Smooth muscle cell (in vitro differentiated cells): ENCODE measurements around the gene SERPINE3. TPM values are rescaled to one million over a fixed set of nuclear protein-coding genes. Genes with fewer than 3 reads are reported as not detected.

Experiments used
- DNase-seq: peaks from one replicate; lab custom pipeline; 2025; ENCODE audit not compliant: unreplicated experiment; lab: John Stamatoyannopoulos, UW
- H2AFZ ChIP-seq: fragments of 200-600 bp; sonication (generic); 2 replicates; pipeline ENCODE4 v1.6.0; 2016; ENCODE audit warnings: antibody characterized with exemption, low read depth, mild to moderate bottlenecking
- H3F3A ChIP-seq: fragments of 200-600 bp; sonication (generic); 2 replicates; pipeline ENCODE4 v1.6.0; 2017; ENCODE audit warnings: antibody characterized with exemption, low read depth
- H3K27ac ChIP-seq: fragments of 200-600 bp; sonication (generic); 2 replicates; pipeline ENCODE4 v1.5.1; 2016; ENCODE audit warnings: low read depth, mild to moderate bottlenecking
- H3K27me3 ChIP-seq: fragments of 200-600 bp; sonication (generic); 2 replicates; pipeline ENCODE4 v1.6.1; 2016; ENCODE audit warnings: low read depth, mild to moderate bottlenecking
- H3K36me3 ChIP-seq: fragments of 200-600 bp; sonication (generic); 2 replicates; pipeline ENCODE4 v1.5.1; 2016; ENCODE audit warnings: low read depth
- H3K4me1 ChIP-seq: fragments of 200-600 bp; sonication (generic); 2 replicates; pipeline ENCODE4 v1.5.1; 2016; ENCODE audit warnings: low read depth
- H3K4me2 ChIP-seq: fragments of 200-600 bp; sonication (generic); 2 replicates; pipeline ENCODE4 v1.6.0; 2016; ENCODE audit warnings: mild to moderate bottlenecking
- H3K4me3 ChIP-seq: fragments of 200-600 bp; sonication (generic); 2 replicates; pipeline ENCODE4 v1.5.1; 2016; ENCODE audit warnings: mild to moderate bottlenecking
- H3K79me2 ChIP-seq: fragments of 200-600 bp; sonication (generic); 2 replicates; pipeline ENCODE4 v1.6.0; 2016; ENCODE audit warnings: low read depth, mild to moderate bottlenecking
- H3K9ac ChIP-seq: fragments of 200-600 bp; sonication (generic); 2 replicates; pipeline ENCODE4 v1.6.0; 2016; ENCODE audit warnings: low read depth
- H3K9me3 ChIP-seq: fragments of 200-600 bp; sonication (generic); replicated peaks from 2 replicates; pipeline ENCODE4 v1.5.1; 2016; ENCODE audit warnings: low read depth
- H4K20me1 ChIP-seq: fragments of 200-600 bp; sonication (generic); 2 replicates; pipeline ENCODE4 v1.6.0; 2016; ENCODE audit warnings: low read depth
- WGBS: methylation state at CpG from one replicate; pipeline ENCODE4 v1.1.7; 2016; ENCODE audit warnings: low lambda C conversion rate; 5-methylcytosine and 5-hydroxymethylcytosine counted together
- polyA plus RNA-seq: library from polyadenylated mRNA; unstranded; fragments of >200 nt; fragmentation: Nextera tagmentation; extraction: Ambion mirVana; gene quantifications from 2 replicates; pipeline ENCODE4 v1.2.1, GENCODE V29; 2016
- total RNA-seq: library from RNA; depleted of rRNA; stranded (reverse); fragments of >200 nt; gene quantifications from 2 replicates; pipeline ENCODE4 v1.2.3, GENCODE V29; 2014
- TF ChIP-seq, protein P1 (sequence below): fragments of 200-600 bp; sonication (generic); IDR thresholded peaks from 2 replicates; pipeline ENCODE4 v1.5.1; 2017; ENCODE audit warnings: borderline replicate concordance, mild to moderate bottlenecking, antibody characterized with exemption; ENCODE audit not compliant: insufficient read depth, poor library complexity, severe bottlenecking

SERPINE3 gene
- total and polyA plus RNA-seq, 2 experiments from 2014 or later: not detected

DNA sequence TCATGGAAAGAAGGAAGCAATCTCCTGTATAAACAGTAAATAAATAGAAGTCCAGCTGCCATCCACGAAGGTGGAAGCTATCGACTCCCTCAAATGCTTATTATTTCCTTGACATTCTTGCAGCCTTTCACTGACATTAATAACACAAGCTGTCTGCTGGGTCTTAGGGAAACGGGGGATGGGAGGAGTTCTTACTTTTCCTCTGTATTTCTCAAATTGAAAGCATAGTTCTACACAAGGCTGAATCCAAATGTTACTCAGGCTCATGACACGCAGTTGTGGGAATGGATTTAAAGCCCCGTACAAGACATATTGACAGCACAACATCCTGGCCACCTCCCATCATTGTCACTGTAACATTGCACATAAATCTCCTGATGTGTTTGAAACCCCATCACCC is 4.0 kb downstream of the SERPINE3 start:
- TF ChIP-seq, protein P1, sequence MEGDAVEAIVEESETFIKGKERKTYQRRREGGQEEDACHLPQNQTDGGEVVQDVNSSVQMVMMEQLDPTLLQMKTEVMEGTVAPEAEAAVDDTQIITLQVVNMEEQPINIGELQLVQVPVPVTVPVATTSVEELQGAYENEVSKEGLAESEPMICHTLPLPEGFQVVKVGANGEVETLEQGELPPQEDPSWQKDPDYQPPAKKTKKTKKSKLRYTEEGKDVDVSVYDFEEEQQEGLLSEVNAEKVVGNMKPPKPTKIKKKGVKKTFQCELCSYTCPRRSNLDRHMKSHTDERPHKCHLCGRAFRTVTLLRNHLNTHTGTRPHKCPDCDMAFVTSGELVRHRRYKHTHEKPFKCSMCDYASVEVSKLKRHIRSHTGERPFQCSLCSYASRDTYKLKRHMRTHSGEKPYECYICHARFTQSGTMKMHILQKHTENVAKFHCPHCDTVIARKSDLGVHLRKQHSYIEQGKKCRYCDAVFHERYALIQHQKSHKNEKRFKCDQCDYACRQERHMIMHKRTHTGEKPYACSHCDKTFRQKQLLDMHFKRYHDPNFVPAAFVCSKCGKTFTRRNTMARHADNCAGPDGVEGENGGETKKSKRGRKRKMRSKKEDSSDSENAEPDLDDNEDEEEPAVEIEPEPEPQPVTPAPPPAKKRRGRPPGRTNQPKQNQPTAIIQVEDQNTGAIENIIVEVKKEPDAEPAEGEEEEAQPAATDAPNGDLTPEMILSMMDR: no peak
- no peaks in the 10 kb centered on the region for H3K79me2 ChIP-seq
- no peak for DNase-seq
- H3K36me3 ChIP-seq: no peaks in the 10 kb centered on the region
- no peak overlapping the region for H2AFZ ChIP-seq
- no peaks in the 10 kb centered on the region for H4K20me1 ChIP-seq
- no peak overlapping the region for H3K4me2 ChIP-seq
- H3K9ac ChIP-seq: no peak overlapping the region
- H3K27me3 ChIP-seq: no peaks in the 10 kb centered on the region
- no peaks in the 10 kb centered on the region for H3F3A ChIP-seq
- no peak overlapping the region for H3K4me3 ChIP-seq
- H3K27ac ChIP-seq: no peak overlapping the region
- WGBS: 93% methylated on average over 5 of the region's 5 CpGs
- H3K9me3 ChIP-seq: no peaks in the 10 kb centered on the region
- H3K4me1 ChIP-seq: no peaks in the 10 kb centered on the region

- Histone ChIP-seq H3K4me2 (no peak overlapping the region), H3K4me1 (no peaks in the 10 kb centered on the region), H3K4me3 (no peak overlapping the region), H3K9me3 (no peaks in the 10 kb centered on the region), H3K27me3 (no peaks in the 10 kb centered on the region), H4K20me1 (no peaks in the 10 kb centered on the region), H3K79me2 (no peaks in the 10 kb centered on the region), H2AFZ (no peak overlapping the region), H3F3A (no peaks in the 10 kb centered on the region), H3K9ac (no peak overlapping the region), H3K27ac (no peak overlapping the region), H3K36me3 (peaks cover 4% of the 10 kb centered on the region)
- 86% methylated on average over 2 of the region's 2 CpGs for WGBS
- DNase-seq: no peak
- TF ChIP-seq, protein P1: no peak
These were observed 6.9 kb downstream of the SERPINE3 start for GRCh38 chr13:51346397-51346796.

GRCh38 chr13:51347099-51347498 is 7.6 kb downstream of the SERPINE3 start:
- no peaks in the 10 kb centered on the region for H3K27me3 ChIP-seq
- H3K4me3 ChIP-seq: no peak overlapping the region
- no peaks in the 10 kb centered on the region for H3K9me3 ChIP-seq
- DNase-seq: no peak
- 94% methylated on average over 9 of the region's 9 CpGs for WGBS
- no peaks in the 10 kb centered on the region for H3F3A ChIP-seq
- H3K36me3 ChIP-seq: peaks cover 4% of the 10 kb centered on the region
- H2AFZ ChIP-seq: no peak overlapping the region
- H3K79me2 ChIP-seq: no peaks in the 10 kb centered on the region
- TF ChIP-seq, protein P1: no peak
- H3K9ac ChIP-seq: no peak overlapping the region
- no peaks in the 10 kb centered on the region for H4K20me1 ChIP-seq
- no peaks in the 10 kb centered on the region for H3K4me1 ChIP-seq
- H3K4me2 ChIP-seq: no peak overlapping the region
- H3K27ac ChIP-seq: no peak overlapping the region
